IMR-90 (cell line): ENCODE results near the gene UBE2N. TPM values are rescaled to one million over a fixed set of nuclear protein-coding genes. Genes with fewer than 3 reads are reported as not detected.

Experiments
- ATAC-seq: fragments of 200-7000 bp; cut with Tn5 transposase; 2 replicates; pipeline ENCODE4 v1.9.1; 2020; ENCODE audit warnings: low read depth, mild to moderate bottlenecking, moderate library complexity
- BruUV-seq: library from RNA; stranded (reverse); fragments of 400-500 nt; replicated peaks from 2 replicates; lab custom pipeline; 2021; lab: Mats Ljungman, UMichigan
- CTCF ChIA-PET: fragments of 300-600 bp; formaldehyde crosslinking; extraction: SDS; loops from one replicate; lab custom pipeline; 2021; ENCODE audit warnings: antibody characterized with exemption; lab: Yijun Ruan, JAX
- POLR2A ChIA-PET: fragments of 300-600 bp; sonication (Branson Sonifier 250); formaldehyde crosslinking; loops from one replicate; lab custom pipeline; 2022; ENCODE audit warnings: antibody characterized with exemption; ENCODE audit not compliant: unreplicated experiment; lab: Charles Lee
- DNase-seq: peaks from one replicate; pipeline ENCODE4 v3.0.0; 2013
- H2AFZ ChIP-seq: replicated peaks from 2 replicates; pipeline ENCODE3; 2013; ENCODE audit warnings: low read length, mild to moderate bottlenecking; ENCODE audit not compliant: poor library complexity
- H2AK5ac ChIP-seq: 2 replicates; pipeline ENCODE4 v1.6.1; 2013; ENCODE audit warnings: low read depth, low read length, inconsistent platforms
- H2AK9ac ChIP-seq: replicated peaks from 2 replicates; pipeline ENCODE3; 2013; ENCODE audit warnings: mild to moderate bottlenecking, low read depth, low read length, moderate library complexity; ENCODE audit not compliant: poor library complexity
- H2BK120ac ChIP-seq: 2 replicates; pipeline ENCODE4 v1.6.1; 2013; ENCODE audit warnings: low read depth, low read length, inconsistent platforms
- H2BK15ac ChIP-seq: 3 replicates; pipeline ENCODE4 v1.6.1; 2013; ENCODE audit warnings: low read depth, low read length, inconsistent platforms
- H2BK20ac ChIP-seq: 2 replicates; pipeline ENCODE4 v1.6.1; 2013; ENCODE audit warnings: low read depth, mild to moderate bottlenecking, inconsistent platforms, low read length, moderate library complexity
- H2BK5ac ChIP-seq: 2 replicates; pipeline ENCODE4 v1.6.1; 2013; ENCODE audit warnings: mild to moderate bottlenecking, low read depth, low read length, inconsistent platforms; ENCODE audit not compliant: poor library complexity, severe bottlenecking
- H3K14ac ChIP-seq: replicated peaks from 2 replicates; pipeline ENCODE4 v1.6.1; 2013; ENCODE audit warnings: low read depth, low read length, inconsistent platforms
- H3K18ac ChIP-seq: 2 replicates; pipeline ENCODE4 v1.6.1; 2013; ENCODE audit warnings: low read depth, low read length, control low read depth
- H3K23ac ChIP-seq: 2 replicates; pipeline ENCODE4 v1.6.1; 2013; ENCODE audit warnings: low read depth, low read length, inconsistent platforms
- H3K27ac ChIP-seq: 2 replicates; pipeline ENCODE4 v1.5.1; 2013; ENCODE audit warnings: mild to moderate bottlenecking, control low read depth, low read length; ENCODE audit not compliant: insufficient read depth
- H3K27me3 ChIP-seq: 2 replicates; pipeline ENCODE4 v1.6.1; 2013; ENCODE audit warnings: low read length; ENCODE audit not compliant: control insufficient read depth, insufficient read depth
- H3K36me3 ChIP-seq: 2 replicates; pipeline ENCODE4 v1.6.1; 2013; ENCODE audit warnings: low read length, mixed read lengths; ENCODE audit not compliant: control insufficient read depth, insufficient read depth
- H3K4ac ChIP-seq: 2 replicates; pipeline ENCODE4 v1.6.1; 2013; ENCODE audit warnings: low read depth, low read length, inconsistent platforms
- H3K4me1 ChIP-seq: 2 replicates; pipeline ENCODE4 v1.6.1; 2013; ENCODE audit warnings: low read length, mixed read lengths; ENCODE audit not compliant: control insufficient read depth, insufficient read depth
- H3K4me2 ChIP-seq: 2 replicates; pipeline ENCODE4 v1.6.1; 2013; ENCODE audit warnings: low read depth, mild to moderate bottlenecking, control low read depth, low read length, moderate library complexity
- H3K4me3 ChIP-seq: 2 replicates; pipeline ENCODE4 v1.5.1; 2013; ENCODE audit warnings: low read depth, mild to moderate bottlenecking, control low read depth, low read length, moderate library complexity; ENCODE audit not compliant: insufficient read depth
- H3K56ac ChIP-seq: 2 replicates; pipeline ENCODE4 v1.6.1; 2013; ENCODE audit warnings: low read length, inconsistent platforms; ENCODE audit not compliant: insufficient read depth; ENCODE audit errors: extremely low read depth
- H3K79me1 ChIP-seq, 2 experiments: 2 replicates each; pipeline ENCODE4 v1.6.1; 2013; ENCODE audit warnings: low read length in 2 of 2, inconsistent platforms in 1 of 2, low read depth in 1 of 2
- H3K9ac ChIP-seq: 2 replicates; pipeline ENCODE4 v1.6.1; 2013; ENCODE audit warnings: low read depth, low read length, control low read depth
- H3K9me1 ChIP-seq: 2 replicates; pipeline ENCODE4 v1.6.1; 2013; ENCODE audit warnings: low read length, inconsistent platforms; ENCODE audit not compliant: insufficient read depth
- H3K9me3 ChIP-seq: 2 replicates; pipeline ENCODE4 v1.6.1; 2013; ENCODE audit warnings: low read length; ENCODE audit not compliant: control insufficient read depth, insufficient read depth
- H4K20me1 ChIP-seq: 2 replicates; pipeline ENCODE4 v1.6.1; 2013; ENCODE audit warnings: low read length, inconsistent platforms; ENCODE audit not compliant: insufficient read depth
- H4K5ac ChIP-seq: 2 replicates; pipeline ENCODE4 v1.6.1; 2013; ENCODE audit warnings: mild to moderate bottlenecking, low read depth, low read length, control low read depth
- H4K8ac ChIP-seq, 2 experiments: 2 replicates each; pipeline ENCODE4 v1.6.1; 2013; ENCODE audit warnings: low read depth in 2 of 2, low read length in 2 of 2, control low read depth in 1 of 2, inconsistent platforms in 1 of 2
- H4K91ac ChIP-seq: 2 replicates; pipeline ENCODE4 v1.6.1; 2013; ENCODE audit warnings: low read depth, low read length, inconsistent platforms; ENCODE audit not compliant: insufficient read depth
- BHLHE40 ChIP-seq: fragments of 150-350 bp; IDR thresholded peaks from 2 replicates; pipeline ENCODE4 v1.6.1; 2016; ENCODE audit warnings: mild to moderate bottlenecking, low read depth, low read length
- CEBPB ChIP-seq: IDR thresholded peaks from 2 replicates; pipeline ENCODE4 v1.6.1; 2012; ENCODE audit warnings: low read depth, low read length, improper control_type of control experiment
- CHD1 ChIP-seq: IDR thresholded peaks from 2 replicates; pipeline ENCODE4 v1.6.1; 2012; ENCODE audit warnings: low read depth, low read length, improper control_type of control experiment
- ELK1 ChIP-seq: fragments of 150-350 bp; IDR thresholded peaks from 2 replicates; pipeline ENCODE4 v1.6.1; 2016; ENCODE audit warnings: low read depth, mild to moderate bottlenecking, low read length, moderate library complexity, borderline replicate concordance
- FOS ChIP-seq: fragments of 150-350 bp; IDR thresholded peaks from 2 replicates; pipeline ENCODE4 v1.6.1; 2016; ENCODE audit warnings: low read depth, low read length
- MAFK ChIP-seq: IDR thresholded peaks from 2 replicates; pipeline ENCODE4 v1.6.1; 2012; ENCODE audit warnings: low read depth, low read length, improper control_type of control experiment
- MAZ ChIP-seq: IDR thresholded peaks from 2 replicates; pipeline ENCODE4 v1.6.1; 2012; ENCODE audit warnings: low read depth, mild to moderate bottlenecking, low read length, improper control_type of control experiment, moderate library complexity, borderline replicate concordance
- MXI1 ChIP-seq: IDR thresholded peaks from 2 replicates; pipeline ENCODE4 v1.6.1; 2012; ENCODE audit warnings: low read depth, mild to moderate bottlenecking, low read length, moderate library complexity, borderline replicate concordance
- NFE2L2 ChIP-seq: fragments of 150-350 bp; IDR thresholded peaks from 2 replicates; pipeline ENCODE4 v1.6.1; 2016; ENCODE audit warnings: low read depth, mild to moderate bottlenecking, low read length
- POLR2A ChIP-seq: IDR thresholded peaks from 2 replicates; pipeline ENCODE4 v1.6.1; 2012; ENCODE audit warnings: mild to moderate bottlenecking, low read depth, low read length
- RAD21 ChIP-seq: IDR thresholded peaks from 2 replicates; pipeline ENCODE4 v1.6.1; 2012; ENCODE audit warnings: low read length, improper control_type of control experiment
- RCOR1 ChIP-seq: IDR thresholded peaks from 2 replicates; pipeline ENCODE4 v1.6.1; 2012; ENCODE audit warnings: mild to moderate bottlenecking, low read length, improper control_type of control experiment; ENCODE audit not compliant: insufficient replicate concordance
- SMC3 ChIP-seq: fragments of 150-350 bp; IDR thresholded peaks from 2 replicates; pipeline ENCODE4 v1.6.1; 2016; ENCODE audit warnings: low read depth, mild to moderate bottlenecking, antibody characterized with exemption, low read length, moderate library complexity
- USF2 ChIP-seq: fragments of 150-350 bp; IDR thresholded peaks from 2 replicates; pipeline ENCODE4 v1.6.1; 2017; ENCODE audit warnings: mild to moderate bottlenecking, antibody characterized with exemption, low read length, low read depth
- WGBS, 2 experiments: methylation state at CpG; one replicate each; pipeline versions ENCODE4 v1.1.5 to v1.1.7; 2013; ENCODE audit warnings: missing lambda C conversion rate in 2 of 2; ENCODE audit not compliant: insufficient read length in 1 of 2; ENCODE audit errors: extremely low coverage in 2 of 2; 5-methylcytosine and 5-hydroxymethylcytosine counted together
- dilution Hi-C: fragments of 300-500 bp; cut with HindIII; formaldehyde crosslinking; loops from one replicate; pipeline ENCODE4 v1.14.3; 2018; ENCODE audit warnings: low sequenced_read_pairs; ENCODE audit not compliant: unreplicated experiment
- in situ Hi-C: fragments of 300-500 bp; cut with MboI; formaldehyde crosslinking; loops from 3 replicates; pipeline ENCODE4 v1.14.3; 2019; ENCODE audit warnings: low sequenced_read_pairs, inconsistent platforms, mixed read lengths
- intact Hi-C: fragments of 100-400 bp; cut with micrococcal nuclease; formaldehyde crosslinking; loops from 2 replicates; pipeline ENCODE4 v1.10.0; 2022
- polyA plus RNA-seq, 3 experiments: library from polyadenylated mRNA; depleted of rRNA; stranded (reverse); fragments of >200 nt; gene quantifications; 2 replicates each; pipeline ENCODE4 v1.2.3, GENCODE V29; 2012; ENCODE audit warnings: low replicate concordance in 1 of 3
- total RNA-seq: library from RNA; depleted of rRNA; stranded (reverse); fragments of >200 nt; gene quantifications from 2 replicates; pipeline ENCODE4 v1.2.3, GENCODE V29; 2012
- TF ChIP-seq, protein P1 (sequence below): conservative IDR thresholded peaks from 2 replicates; pipeline ENCODE4 v1.5.1; 2012; ENCODE audit warnings: mild to moderate bottlenecking, low read depth, low read length, improper control_type of control experiment

UBE2N gene
- total and polyA plus RNA-seq, 2 of the 4 experiments (the other 2 are of a cell fraction) = 64.5 to 103 TPM

DNA sequence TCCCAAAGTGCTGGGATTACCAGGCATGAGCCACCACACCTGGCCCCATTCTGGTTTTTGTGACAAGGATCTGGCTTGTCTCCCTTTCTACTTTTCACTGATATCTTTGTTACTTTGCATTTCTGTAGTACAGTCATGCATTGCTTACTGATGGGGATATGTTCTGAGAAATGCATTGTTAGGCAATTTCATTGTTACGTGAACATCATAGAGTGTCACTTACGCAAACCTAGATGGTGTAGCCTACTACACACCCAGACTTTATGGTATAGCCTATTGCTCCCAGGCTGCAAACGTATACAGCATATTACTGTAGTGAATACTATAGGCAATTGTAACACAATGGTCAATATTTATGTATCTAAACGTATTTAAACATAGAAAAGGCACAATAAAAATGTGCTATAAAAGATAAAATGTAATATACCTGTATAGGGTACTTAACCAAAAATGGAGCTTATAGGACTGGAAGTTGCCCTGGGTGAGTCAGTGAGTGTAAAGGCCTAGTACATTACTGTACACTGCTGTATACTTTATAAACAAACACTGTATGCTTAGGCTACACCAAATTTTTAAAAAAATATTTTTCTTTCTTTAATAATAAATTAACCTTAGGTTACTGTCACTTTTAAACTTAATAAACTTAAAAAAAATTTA, 41.5 kb upstream of the UBE2N start:
- Histone ChIP-seq H2BK120ac (no peak overlapping the region), H3K14ac (no peak overlapping the region), H3K4ac (no peak overlapping the region), H4K5ac (no peak overlapping the region), H4K91ac (no peak overlapping the region), H3K36me3 (peaks cover 40% of the 10 kb centered on the region), H3K4me1 (peaks cover 10% of the 10 kb centered on the region), H2AK5ac (0 out of 2 replicates have a peak overlapping the region, but pooled peaks have one; percentile 30), H3K4me3 (no peak overlapping the region), H2BK20ac (no peak overlapping the region), H2BK5ac (no peak overlapping the region), H3K27ac (no peak overlapping the region), H3K9ac (no peak overlapping the region), H2BK15ac (no peak overlapping the region), H3K18ac (no peak overlapping the region), H3K23ac (no peak overlapping the region), H3K56ac (no peak overlapping the region), H3K79me1 (peaks cover 13 to 45% of the 10 kb centered on the region in 2 experiments), H2AK9ac (no peak overlapping the region), H4K8ac (no peak overlapping the region), H2AFZ (no peak overlapping the region), H3K9me1 (peaks cover 8% of the 10 kb centered on the region; the same call in 1 of the 2 replicates), H3K27me3 (no peaks in the 10 kb centered on the region), H3K9me3 (no peaks in the 10 kb centered on the region), H3K4me2 (no peak overlapping the region), H4K20me1 (peaks cover 11% of the 10 kb centered on the region; the same call in 1 of the 2 replicates)
- DNase-seq = peak; percentile 19
- ChIA-PET POLR2A (no interaction called here), CTCF (interaction anchor here (1.8 to 1.9 kb wide), 2 partner anchors 19 to 618 kb away, joined by 4 to 11 read pairs; no protein-coding TSS in a partner anchor)
- WGBS, 2 experiments = no CpG with 5 or more reads among the region's 4 CpGs
- in situ Hi-C loops (no loop called here), dilution Hi-C loops (no loop called here), intact Hi-C loops (loop anchor here (5.0 kb wide), 1 partner anchor 744 kb away; no protein-coding TSS in a partner anchor)
- 0 out of 2 replicates have a peak, but pooled peaks have one; percentile 46 for ATAC-seq
- no TSS peak for BruUV-seq
- TF ChIP-seq FOS (no peak), RAD21 (no peak), BHLHE40 (no peak), USF2 (no peak), ELK1 (no peak), MAFK (no peak), MXI1 (no peak), MAZ (no peak), NFE2L2 (no peak), CHD1 (no peak), SMC3 (no peak), POLR2A (no peak), RCOR1 (no peak), CEBPB (no peak)
- TF ChIP-seq, protein P1, sequence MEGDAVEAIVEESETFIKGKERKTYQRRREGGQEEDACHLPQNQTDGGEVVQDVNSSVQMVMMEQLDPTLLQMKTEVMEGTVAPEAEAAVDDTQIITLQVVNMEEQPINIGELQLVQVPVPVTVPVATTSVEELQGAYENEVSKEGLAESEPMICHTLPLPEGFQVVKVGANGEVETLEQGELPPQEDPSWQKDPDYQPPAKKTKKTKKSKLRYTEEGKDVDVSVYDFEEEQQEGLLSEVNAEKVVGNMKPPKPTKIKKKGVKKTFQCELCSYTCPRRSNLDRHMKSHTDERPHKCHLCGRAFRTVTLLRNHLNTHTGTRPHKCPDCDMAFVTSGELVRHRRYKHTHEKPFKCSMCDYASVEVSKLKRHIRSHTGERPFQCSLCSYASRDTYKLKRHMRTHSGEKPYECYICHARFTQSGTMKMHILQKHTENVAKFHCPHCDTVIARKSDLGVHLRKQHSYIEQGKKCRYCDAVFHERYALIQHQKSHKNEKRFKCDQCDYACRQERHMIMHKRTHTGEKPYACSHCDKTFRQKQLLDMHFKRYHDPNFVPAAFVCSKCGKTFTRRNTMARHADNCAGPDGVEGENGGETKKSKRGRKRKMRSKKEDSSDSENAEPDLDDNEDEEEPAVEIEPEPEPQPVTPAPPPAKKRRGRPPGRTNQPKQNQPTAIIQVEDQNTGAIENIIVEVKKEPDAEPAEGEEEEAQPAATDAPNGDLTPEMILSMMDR = no peak
